ENCODE measurements around the gene CDC42BPB.

Gene CDC42BPB

GRCh38 chr14:102924632-102925588 lies 132.4 kb downstream of the CDC42BPB start:
- H3K27ac ChIP-seq, result no peak overlapping the region
- H3K4me3 ChIP-seq, result no peak overlapping the region

GRCh38 chr14:102923925-102924486 lies 133.3 kb downstream of the CDC42BPB start:
- no peak overlapping the region for H3K27ac ChIP-seq
- no peak overlapping the region for H3K4me3 ChIP-seq

GRCh38 chr14:102923201-102923924 lies 134.0 kb downstream of the CDC42BPB start:
- Histone ChIP-seq H3K27ac (no peak overlapping the region), H3K4me3 (peak overlapping the region in 3 of 7 experiments; percentile 1 to 23 (median 8))

- Histone ChIP-seq H3K4me3 (peak within 1 kb of the TSS in 3 of 7 experiments; percentile 1 to 23 (median 8)), H3K27ac (no peak within 1 kb of the TSS)
Measured at GRCh38 chr14:102922490-102923200, 134.7 kb downstream of the CDC42BPB start, which contains the start of gene AMN. Gene AMN, plus strand, starts transcription at chr14:102922663. Its CDS starts 26 bp downstream, at chr14:102922689.

GRCh38 chr14:102920998-102921304 lies 136.4 kb downstream of the CDC42BPB start:
- Histone ChIP-seq H3K4me3 (no peak overlapping the region), H3K27ac (no peak overlapping the region)

- Histone ChIP-seq H3K4me3 (no peak overlapping the region), H3K27ac (no peak overlapping the region)
Measured at GRCh38 chr14:102920273-102920997, 136.9 kb downstream of the CDC42BPB start.

GRCh38 chr14:102918438-102918837 lies 138.9 kb downstream of the CDC42BPB start:
- H3K27ac ChIP-seq, result no peak overlapping the region
- H3K4me3 ChIP-seq, result no peak overlapping the region

- H3K4me3 ChIP-seq, result no peak overlapping the region
- H3K27ac ChIP-seq, result no peak overlapping the region
Measured at GRCh38 chr14:102917469-102918211, 139.7 kb downstream of the CDC42BPB start.

GRCh38 chr14:102917056-102917385 lies 140.3 kb downstream of the CDC42BPB start:
- no peak overlapping the region for H3K4me3 ChIP-seq
- no peak overlapping the region for H3K27ac ChIP-seq

- no peak overlapping the region for H3K4me3 ChIP-seq
- no peak overlapping the region for H3K27ac ChIP-seq
Measured at GRCh38 chr14:102916347-102917055, 140.8 kb downstream of the CDC42BPB start.

- no peak overlapping the region for H3K27ac ChIP-seq
- no peak overlapping the region for H3K4me3 ChIP-seq
Measured at GRCh38 chr14:102915292-102916110, 141.8 kb downstream of the CDC42BPB start.

GRCh38 chr14:102914474-102915291 lies 142.7 kb downstream of the CDC42BPB start:
- Histone ChIP-seq H3K27ac (no peak overlapping the region), H3K4me3 (no peak overlapping the region)

- H3K27ac ChIP-seq, result no peak overlapping the region
- H3K4me3 ChIP-seq, result no peak overlapping the region
Measured at GRCh38 chr14:102913341-102914211, 143.8 kb downstream of the CDC42BPB start.

GRCh38 chr14:102911991-102912761 lies 145.2 kb downstream of the CDC42BPB start:
- no peak overlapping the region for H3K27ac ChIP-seq
- no peak overlapping the region for H3K4me3 ChIP-seq

GRCh38 chr14:102911541-102911951 lies 145.8 kb downstream of the CDC42BPB start:
- no peak overlapping the region for H3K27ac ChIP-seq

More at GRCh38 chr14:102911541-102911951, 145.8 kb downstream of the CDC42BPB start:
- H3K4me3 ChIP-seq, result no peak overlapping the region
